HFFc6 (cell line): ENCODE results near the gene CCDC12. TPM values are rescaled to one million over a fixed set of nuclear protein-coding genes. Genes with fewer than 3 reads are reported as not detected.

ENCODE experiments used
- DNase-seq: peaks from one replicate; pipeline ENCODE4 v3.0.0-alpha.2; 2018
- H3K27ac Mint-ChIP-seq: 2 replicates; pipeline ENCODE4 v1.8.0; 2020; ENCODE audit warnings: mild to moderate bottlenecking, mixed read lengths
- H3K27me3 Mint-ChIP-seq: 2 replicates; pipeline ENCODE4 v1.8.0; 2021; ENCODE audit warnings: mild to moderate bottlenecking, moderate library complexity, mixed read lengths; ENCODE audit not compliant: insufficient read depth
- H3K36me3 Mint-ChIP-seq: 2 replicates; pipeline ENCODE4 v1.8.0; 2021; ENCODE audit warnings: low read depth, mixed read lengths
- H3K4me1 Mint-ChIP-seq: 2 replicates; pipeline ENCODE4 v1.8.0; 2020; ENCODE audit warnings: low read depth, mixed read lengths
- H3K4me3 Mint-ChIP-seq: 2 replicates; pipeline ENCODE4 v1.8.0; 2020; ENCODE audit warnings: mild to moderate bottlenecking, moderate library complexity, mixed read lengths
- H3K9me3 Mint-ChIP-seq: 2 replicates; pipeline ENCODE4 v1.8.0; 2020; ENCODE audit warnings: mild to moderate bottlenecking, mixed read lengths
- total RNA-seq, 6 experiments: library from RNA; stranded (reverse); fragmentation: NEBNext Ultra II Directional; extraction: Animal tissue kit (Norgen Biotek cat#: 25700); gene quantifications; 2 replicates in 1 of 6; 3 replicates in 5 of 6; pipeline ENCODE4 v1.2.3, GENCODE V29; 2021
- TF ChIP-seq, protein P1 (sequence below): fragments of 200-600 bp; sonication (generic); IDR thresholded peaks from 2 replicates; pipeline ENCODE4 v1.5.0; 2021; ENCODE audit warnings: antibody characterized with exemption, mild to moderate bottlenecking

CCDC12 gene
- total RNA-seq, 6 experiments from 2014 or later, result 21.3 to 27.9 (median 27.2) TPM

DNA sequence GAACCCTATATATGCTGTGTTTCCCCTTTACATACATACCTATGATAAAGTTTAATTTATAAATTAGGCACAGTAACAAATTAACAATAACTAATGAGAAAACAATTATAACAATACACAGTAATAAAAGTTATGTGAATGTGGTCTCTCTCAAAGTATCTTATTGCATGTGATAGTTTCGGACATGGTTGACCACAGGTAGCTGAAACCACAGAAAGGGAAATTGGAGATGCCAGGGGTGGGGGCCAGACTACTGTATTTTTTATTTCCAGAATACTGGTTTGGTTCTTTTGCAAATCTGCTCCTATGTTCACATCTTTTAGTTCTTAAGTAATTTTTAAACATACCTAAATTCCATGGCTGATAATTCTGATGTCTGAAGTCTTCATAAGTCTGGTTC, 58.3 kb downstream of the CCDC12 start:
- TF ChIP-seq, protein P1, sequence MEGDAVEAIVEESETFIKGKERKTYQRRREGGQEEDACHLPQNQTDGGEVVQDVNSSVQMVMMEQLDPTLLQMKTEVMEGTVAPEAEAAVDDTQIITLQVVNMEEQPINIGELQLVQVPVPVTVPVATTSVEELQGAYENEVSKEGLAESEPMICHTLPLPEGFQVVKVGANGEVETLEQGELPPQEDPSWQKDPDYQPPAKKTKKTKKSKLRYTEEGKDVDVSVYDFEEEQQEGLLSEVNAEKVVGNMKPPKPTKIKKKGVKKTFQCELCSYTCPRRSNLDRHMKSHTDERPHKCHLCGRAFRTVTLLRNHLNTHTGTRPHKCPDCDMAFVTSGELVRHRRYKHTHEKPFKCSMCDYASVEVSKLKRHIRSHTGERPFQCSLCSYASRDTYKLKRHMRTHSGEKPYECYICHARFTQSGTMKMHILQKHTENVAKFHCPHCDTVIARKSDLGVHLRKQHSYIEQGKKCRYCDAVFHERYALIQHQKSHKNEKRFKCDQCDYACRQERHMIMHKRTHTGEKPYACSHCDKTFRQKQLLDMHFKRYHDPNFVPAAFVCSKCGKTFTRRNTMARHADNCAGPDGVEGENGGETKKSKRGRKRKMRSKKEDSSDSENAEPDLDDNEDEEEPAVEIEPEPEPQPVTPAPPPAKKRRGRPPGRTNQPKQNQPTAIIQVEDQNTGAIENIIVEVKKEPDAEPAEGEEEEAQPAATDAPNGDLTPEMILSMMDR, result no peak
- Mint-ChIP-seq H3K27ac (no peak overlapping the region), H3K36me3 (peaks cover 46% of the 10 kb centered on the region), H3K9me3 (peaks cover 16% of the 10 kb centered on the region), H3K4me3 (no peak overlapping the region), H3K4me1 (peaks cover 27% of the 10 kb centered on the region), H3K27me3 (peaks cover 3% of the 10 kb centered on the region)
- DNase-seq, result no peak

DNA sequence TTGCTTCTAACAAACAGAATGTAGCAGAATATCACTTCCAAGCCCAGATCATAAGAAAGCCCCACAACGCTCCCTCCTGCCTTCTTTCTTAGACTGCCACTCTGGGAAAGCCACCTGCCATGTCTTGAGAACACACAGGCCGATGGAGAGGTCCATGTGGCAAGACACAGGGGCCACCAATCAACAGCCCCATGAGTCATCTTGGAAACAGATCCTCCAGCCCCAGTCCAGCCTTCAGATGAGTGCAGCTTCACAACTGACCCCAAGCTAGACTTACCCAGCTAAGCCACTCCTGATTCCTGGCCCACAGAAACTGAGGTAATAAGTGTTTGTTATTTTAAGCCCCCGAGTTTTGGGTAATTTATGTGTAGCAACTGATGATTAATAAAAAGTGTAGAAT, 59.3 kb downstream of the CCDC12 start:
- Mint-ChIP-seq H3K36me3 (peaks cover 45% of the 10 kb centered on the region), H3K4me1 (peaks cover 27% of the 10 kb centered on the region), H3K9me3 (peaks cover 16% of the 10 kb centered on the region), H3K27me3 (peaks cover 3% of the 10 kb centered on the region), H3K4me3 (no peak overlapping the region), H3K27ac (no peak overlapping the region)
- TF ChIP-seq, protein P1, result no peak
- no peak for DNase-seq

DNA sequence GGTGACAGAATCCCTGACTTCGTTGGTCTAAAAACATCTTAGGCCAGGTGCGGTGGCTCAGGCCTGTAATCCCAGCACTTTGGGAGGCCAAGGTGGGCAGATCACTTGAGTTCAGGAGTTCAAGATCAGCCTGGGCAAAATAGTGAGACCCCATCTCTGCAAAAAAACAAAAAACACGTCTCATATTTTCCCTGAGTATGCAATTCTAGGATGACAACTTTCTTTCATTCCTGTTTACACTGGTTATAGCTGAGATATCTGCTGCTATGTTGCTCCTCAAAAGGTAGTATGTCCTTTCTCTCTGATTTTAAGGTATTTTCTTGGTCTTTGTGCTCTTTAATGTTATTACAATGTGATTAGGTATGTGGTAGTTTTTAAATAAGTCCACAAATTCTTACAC, 59.7 kb downstream of the CCDC12 start:
- DNase-seq, result no peak
- peaks cover 3% of the 10 kb centered on the region for H3K27me3 Mint-ChIP-seq
- peaks cover 45% of the 10 kb centered on the region for H3K36me3 Mint-ChIP-seq

DNA sequence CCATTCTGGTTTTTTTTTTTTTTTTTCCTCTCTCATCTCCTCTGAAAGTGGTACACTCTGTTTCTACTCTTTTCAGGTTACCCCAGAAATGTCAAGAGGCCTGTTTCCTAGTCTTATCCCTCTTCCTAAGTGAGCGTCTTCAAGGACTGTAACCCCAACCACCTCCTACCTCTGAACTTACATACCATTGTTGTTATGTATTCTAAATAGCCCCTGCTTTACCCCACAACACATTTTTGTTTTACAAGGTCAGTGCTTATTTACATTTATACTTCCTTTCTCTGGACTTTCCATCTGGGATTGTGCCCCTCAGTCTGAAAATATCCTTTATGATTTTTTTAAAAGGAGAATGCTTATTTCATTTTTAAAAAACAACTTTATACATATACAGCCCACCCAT, 60.3 kb downstream of the CCDC12 start:
- Mint-ChIP-seq H3K4me3 (no peak overlapping the region), H3K27ac (no peak overlapping the region), H3K27me3 (peaks cover 3% of the 10 kb centered on the region), H3K36me3 (peaks cover 45% of the 10 kb centered on the region), H3K4me1 (peaks cover 27% of the 10 kb centered on the region), H3K9me3 (peaks cover 16% of the 10 kb centered on the region)
- TF ChIP-seq, protein P1, result no peak
- DNase-seq, result no peak

More for the DNA sequence above, 59.7 kb downstream of the CCDC12 start:
- Mint-ChIP-seq H3K27ac (no peak overlapping the region), H3K4me3 (no peak overlapping the region), H3K4me1 (peaks cover 27% of the 10 kb centered on the region), H3K9me3 (peaks cover 16% of the 10 kb centered on the region)
- TF ChIP-seq, protein P1, result no peak

DNA sequence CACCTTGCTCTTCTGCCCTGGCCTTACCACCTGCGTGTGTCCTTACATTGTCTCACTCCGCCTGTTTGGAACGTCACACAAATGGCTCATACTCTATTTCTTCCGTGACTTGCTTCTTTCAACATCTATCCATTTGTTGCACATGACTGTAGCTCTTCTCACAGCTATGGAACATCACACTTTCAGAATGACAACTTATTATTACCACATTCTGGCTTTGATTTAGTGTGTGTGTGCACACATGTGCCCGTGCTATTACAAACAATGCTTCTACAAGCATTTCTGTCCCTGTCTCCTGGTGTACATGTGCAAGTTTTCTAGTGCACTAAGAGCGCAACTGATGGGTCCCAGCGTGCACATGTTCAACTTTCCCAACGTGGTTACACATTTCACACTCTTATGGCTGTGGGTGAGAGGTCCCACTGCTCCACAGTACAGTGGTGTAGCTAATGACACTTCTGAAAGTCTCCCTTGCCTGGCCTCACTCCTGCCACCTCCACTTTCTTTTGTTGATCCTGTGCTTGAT, 61.2 kb downstream of the CCDC12 start:
- peaks cover 27% of the 10 kb centered on the region for H3K4me1 Mint-ChIP-seq
- no peak for DNase-seq
- peaks cover 45% of the 10 kb centered on the region for H3K36me3 Mint-ChIP-seq
- peaks cover 3% of the 10 kb centered on the region for H3K27me3 Mint-ChIP-seq
- H3K4me3 Mint-ChIP-seq, result no peak overlapping the region
- peaks cover 16% of the 10 kb centered on the region for H3K9me3 Mint-ChIP-seq
- no peak overlapping the region for H3K27ac Mint-ChIP-seq
- TF ChIP-seq, protein P1, result no peak

DNA sequence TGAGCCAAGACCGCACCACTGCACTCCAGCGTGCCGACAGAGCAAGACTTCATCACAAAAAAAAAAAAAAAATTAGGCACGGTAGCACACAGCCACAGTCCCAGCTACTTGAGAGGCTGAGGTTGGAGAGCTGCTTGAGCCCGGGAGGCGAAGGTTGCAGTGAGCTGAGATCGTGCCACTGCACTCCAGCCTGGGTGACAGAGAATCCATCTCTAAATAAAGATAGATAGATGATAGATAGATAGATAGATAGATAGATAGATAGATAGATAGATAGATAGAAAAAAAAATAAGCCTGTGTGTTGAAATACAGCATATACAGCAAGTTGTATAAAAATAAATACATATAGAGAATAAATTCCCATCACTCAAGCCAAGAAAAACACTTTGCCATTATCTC, 61.7 kb downstream of the CCDC12 start:
- Mint-ChIP-seq H3K27me3 (peaks cover 3% of the 10 kb centered on the region), H3K36me3 (peaks cover 40% of the 10 kb centered on the region), H3K4me1 (peaks cover 27% of the 10 kb centered on the region), H3K9me3 (peaks cover 16% of the 10 kb centered on the region), H3K4me3 (no peak overlapping the region), H3K27ac (no peak overlapping the region)
- DNase-seq, result no peak
- TF ChIP-seq, protein P1, result no peak
